Gastroesophageal sphincter (tissue), 4 donors: ENCODE measurements around the gene SEL1L2. TPM values are rescaled to one million over a fixed set of nuclear protein-coding genes. Genes with fewer than 3 reads are reported as not detected.

Experiments used
- ATAC-seq: fragments of 150-250 bp; one replicate; pipeline ENCODE4 v1.9.1; 2016; ENCODE audit warnings: mild to moderate bottlenecking, moderate library complexity
- H3K27ac ChIP-seq, 4 donors: fragments of 200-600 bp; sonication (generic) in 3 of 4; 1 replicate in 3 of 4; 2 replicates in 1 of 4; pipeline ENCODE4 v1.5.1; 2016 to 2019
- H3K27me3 ChIP-seq: fragments of 200-600 bp; sonication (generic); one replicate; pipeline ENCODE4 v1.5.1; 2019
- H3K36me3 ChIP-seq, 2 donors: fragments of 200-600 bp; sonication (generic); one replicate each; pipeline ENCODE4 v1.5.1; 2019; ENCODE audit warnings: control low read depth in 1 of 2
- H3K4me1 ChIP-seq, 3 donors: fragments of 200-600 bp; sonication (generic); 1 replicate in 2 of 3; 2 replicates in 1 of 3; pipeline ENCODE4 v1.5.1; 2016 to 2019; ENCODE audit warnings: control low read depth in 2 of 3
- H3K4me3 ChIP-seq, 2 donors: fragments of 200-600 bp; sonication (generic); one replicate each; pipeline ENCODE4 v1.5.1; 2019; ENCODE audit warnings: mild to moderate bottlenecking in 1 of 2, moderate library complexity in 1 of 2
- H3K9me3 ChIP-seq, 3 donors: fragments of 200-600 bp; sonication (generic); one replicate each; pipeline ENCODE4 v1.5.1; 2017 to 2019; ENCODE audit warnings: control low read depth in 2 of 3
- CTCF ChIP-seq, 4 experiments: fragments of 200-600 bp in 2 of 4; fragments of 450-650 bp in 2 of 4; sonication (generic) in 1 of 4; IDR thresholded peaks; one replicate each; pipeline ENCODE4 v1.5.1; 2017 to 2019; ENCODE audit warnings: antibody characterized with exemption in 4 of 4, mild to moderate bottlenecking in 2 of 4, moderate library complexity in 2 of 4
- EP300 ChIP-seq: sonication (generic); formaldehyde crosslinking; IDR thresholded peaks from one replicate; pipeline ENCODE4 v1.6.1; 2017; ENCODE audit warnings: antibody characterized with exemption, mild to moderate bottlenecking
- POLR2A ChIP-seq, 2 donors: fragments of 450-650 bp; IDR thresholded peaks; one replicate each; pipeline ENCODE4 v1.6.1; 2017; ENCODE audit warnings: antibody characterized with exemption in 2 of 2, mild to moderate bottlenecking in 2 of 2, moderate library complexity in 1 of 2
- POLR2AphosphoS5 ChIP-seq: sonication (generic); formaldehyde crosslinking; IDR thresholded peaks from one replicate; pipeline ENCODE4 v1.6.1; 2017; ENCODE audit warnings: antibody characterized with exemption
- WGBS, 2 donors: methylation state at CpG; one replicate each; pipeline ENCODE4 v1.1.5; 2018; ENCODE audit warnings: low coverage in 1 of 2; 5-methylcytosine and 5-hydroxymethylcytosine counted together
- total RNA-seq, 4 donors: library from RNA; depleted of rRNA; stranded (reverse); fragments of >200 nt; gene quantifications; one replicate each; pipeline ENCODE4 v1.1.0, GENCODE V29; 2016

Gene SEL1L2
- total RNA-seq, 4 donors from 2014 or later = not detected

- Histone ChIP-seq H3K9me3 (no peaks in the 10 kb centered on the region), H3K4me1 (peaks cover 0 to 7% (median 0%) of the 10 kb centered on the region in 3 donors), H3K36me3 (no peaks in the 10 kb centered on the region), H3K27me3 (no peaks in the 10 kb centered on the region), H3K27ac (no peak overlapping the region), H3K4me3 (no peak overlapping the region)
- TF ChIP-seq POLR2A (IDR thresholded peaks at IDR 0.05) = no peak
- no peak for TF ChIP-seq POLR2AphosphoS5
- no peak for TF ChIP-seq EP300
- TF ChIP-seq CTCF (IDR thresholded peaks at IDR 0.05) = no peak
- WGBS, 2 donors = no CpG with 5 or more reads among the region's 1 CpG
- ATAC-seq = no peak
These were observed 107.0 kb downstream of the SEL1L2 start for GRCh38 chr20:13883425-13883824.

DNA sequence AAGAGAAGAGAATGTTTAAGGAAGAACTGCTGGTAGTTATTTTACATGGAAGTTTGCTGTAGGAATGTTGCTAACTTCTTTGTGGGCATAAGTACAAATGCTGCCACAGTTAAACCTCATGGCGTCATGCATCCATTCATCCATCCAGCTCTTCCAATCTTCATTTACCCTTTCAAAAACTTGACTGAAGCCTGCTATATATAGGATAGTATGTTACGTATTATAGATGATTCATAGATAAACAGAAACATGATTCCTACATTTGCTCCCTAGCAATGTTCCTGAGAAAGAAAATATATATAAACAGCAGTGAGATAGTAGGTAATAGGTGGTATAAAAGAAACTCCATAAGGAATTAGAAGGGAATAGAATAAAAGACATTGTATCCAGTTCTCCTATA, 111.8 kb downstream of the SEL1L2 start:
- TF ChIP-seq CTCF (IDR thresholded peaks at IDR 0.05) = no peak
- no peak for TF ChIP-seq POLR2AphosphoS5
- no peak for TF ChIP-seq EP300
- no peak for TF ChIP-seq POLR2A (IDR thresholded peaks at IDR 0.05)
- Histone ChIP-seq H3K9me3 (no peaks in the 10 kb centered on the region), H3K36me3 (no peaks in the 10 kb centered on the region), H3K27ac (no peak overlapping the region), H3K4me1 (peaks cover 0 to 19% (median 0%) of the 10 kb centered on the region in 3 donors), H3K4me3 (no peak overlapping the region), H3K27me3 (no peaks in the 10 kb centered on the region)
- 83 to 88% methylated on average over 1 to 2 of the region's 2 CpGs for WGBS, 2 donors
- no peak for ATAC-seq

DNA sequence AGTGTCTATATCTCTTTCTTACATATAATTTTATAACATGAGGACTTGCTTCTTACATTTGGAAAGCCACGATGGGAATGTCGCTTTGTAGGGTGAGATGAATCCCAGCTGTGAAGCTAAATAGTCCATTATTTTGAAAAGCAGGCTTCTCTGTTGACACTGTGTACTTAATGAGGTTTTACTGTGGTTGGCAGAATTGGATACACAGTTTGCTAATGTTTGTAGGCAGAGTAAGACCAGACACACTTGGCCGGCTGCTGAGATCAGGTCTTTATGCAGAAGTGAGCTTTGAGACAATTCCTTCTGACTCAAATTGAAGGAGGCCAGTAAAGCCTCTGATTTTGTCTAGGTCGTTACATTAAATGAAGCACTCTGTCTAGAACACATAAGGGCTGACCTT, 112.6 kb downstream of the SEL1L2 start:
- H3K9me3 ChIP-seq = no peaks in the 10 kb centered on the region
- peak overlapping the region in 2 of 4 donors; percentile 6 to 18 for H3K27ac ChIP-seq
- H3K4me1 ChIP-seq = peaks cover 0 to 19% (median 0%) of the 10 kb centered on the region in 3 donors
- WGBS, 2 donors = 6 to 14% methylated on average over 3 to 4 of the region's 4 CpGs
- H3K27me3 ChIP-seq = no peaks in the 10 kb centered on the region
- no peak overlapping the region for H3K4me3 ChIP-seq
- H3K36me3 ChIP-seq = no peaks in the 10 kb centered on the region
- no peak for ATAC-seq
- TF ChIP-seq CTCF (IDR thresholded peaks at IDR 0.05) (no peak), POLR2A (IDR thresholded peaks at IDR 0.05) (no peak), POLR2AphosphoS5 (peak; percentile 41)

- 80% methylated on average over 1 of the region's 3 CpGs; no CpG with 5 or more reads in 1 of the 2 donors for WGBS, 2 donors
- Histone ChIP-seq H3K9me3 (no peaks in the 10 kb centered on the region), H3K4me1 (peaks cover 0 to 20% (median 0%) of the 10 kb centered on the region in 3 donors), H3K36me3 (no peaks in the 10 kb centered on the region), H3K27ac (no peak overlapping the region), H3K27me3 (no peaks in the 10 kb centered on the region), H3K4me3 (no peak overlapping the region)
- no peak for ATAC-seq
- TF ChIP-seq POLR2A (IDR thresholded peaks at IDR 0.05) (no peak), CTCF (IDR thresholded peaks at IDR 0.05) (no peak), EP300 (no peak), POLR2AphosphoS5 (no peak)
These were observed 115.1 kb downstream of the SEL1L2 start for GRCh38 chr20:13875265-13875811.

- Histone ChIP-seq H3K27ac (no peak overlapping the region), H3K4me3 (no peak overlapping the region), H3K4me1 (peaks cover 0 to 27% (median 0%) of the 10 kb centered on the region in 3 donors), H3K9me3 (no peaks in the 10 kb centered on the region), H3K36me3 (no peaks in the 10 kb centered on the region), H3K27me3 (no peaks in the 10 kb centered on the region)
- WGBS, 2 donors = 51 to 58% methylated on average over 3 to 10 of the region's 10 CpGs
- ATAC-seq = no peak
- TF ChIP-seq POLR2AphosphoS5 (no peak), CTCF (IDR thresholded peaks at IDR 0.05) (no peak), EP300 (no peak), POLR2A (IDR thresholded peaks at IDR 0.05) (no peak)
These were observed 115.8 kb downstream of the SEL1L2 start for GRCh38 chr20:13874394-13875157.
